IPS DF 19.7 (cell line): Measurements from ENCODE around the gene OTOP2.
"Not testable (repeated sequence)": the region's sequence is repeated elsewhere in the genome, so short reads cannot be mapped to it uniquely, and the experiment has no call there.

Experiments
- DNase-seq: peaks from one replicate; pipeline ENCODE4 v3.0.0-alpha.2; 2013; ENCODE audit warnings: low read depth, low spot score

Gene OTOP2

DNA sequence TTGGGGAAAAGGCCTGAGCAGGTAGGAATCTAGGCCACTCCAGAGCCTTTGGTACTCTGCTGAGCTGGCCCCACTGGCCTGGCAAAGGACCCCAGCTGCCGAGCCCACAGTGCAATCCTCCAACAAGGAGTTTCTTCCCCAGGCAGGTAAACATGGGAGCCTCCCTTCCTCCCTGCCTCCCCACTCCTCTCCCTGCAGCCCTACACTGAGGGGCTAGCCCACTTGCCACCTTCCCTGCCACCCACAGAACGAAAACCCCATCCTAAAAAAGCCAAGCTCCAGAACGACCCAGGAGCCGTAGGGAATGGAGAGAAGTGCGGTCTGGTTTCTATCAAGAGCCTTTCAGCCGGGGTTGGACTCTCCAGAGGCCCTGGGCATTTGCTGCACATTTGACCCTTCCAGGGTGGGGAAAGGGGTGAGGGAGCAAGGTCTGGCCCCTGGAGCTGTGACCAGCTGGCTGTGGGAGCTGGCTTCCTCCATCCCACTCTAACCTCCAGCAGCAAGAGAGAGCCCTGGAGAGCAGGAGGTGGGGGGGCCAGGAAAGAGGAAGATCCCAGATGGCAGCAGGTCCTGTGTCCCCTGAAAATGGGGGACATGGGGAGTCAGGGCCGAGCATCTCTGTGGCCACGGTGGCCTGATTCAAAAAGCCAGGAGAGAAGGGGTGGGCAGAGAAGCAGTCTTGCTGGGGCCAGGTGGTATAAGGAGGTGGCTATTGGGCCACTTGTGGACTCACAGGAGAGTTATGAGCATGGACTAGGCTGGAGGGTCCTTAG lies 47.2 kb downstream of the OTOP2 start:
- no peak for DNase-seq

DNA sequence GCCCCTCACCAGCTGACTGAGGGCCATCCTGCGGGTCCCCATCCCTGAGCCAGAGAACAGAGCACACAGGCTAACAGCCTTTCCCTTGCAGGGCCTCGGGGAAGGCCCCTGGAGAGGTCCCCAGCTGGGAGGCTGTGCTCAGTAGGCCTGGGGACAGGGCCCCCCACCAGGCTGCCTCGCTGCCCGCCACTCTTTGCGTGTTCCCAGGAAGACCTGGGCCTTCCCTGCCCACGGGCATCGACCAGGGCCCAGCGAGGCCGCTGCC lies 47.7 kb downstream of the OTOP2 start:
- DNase-seq = no peak

DNA sequence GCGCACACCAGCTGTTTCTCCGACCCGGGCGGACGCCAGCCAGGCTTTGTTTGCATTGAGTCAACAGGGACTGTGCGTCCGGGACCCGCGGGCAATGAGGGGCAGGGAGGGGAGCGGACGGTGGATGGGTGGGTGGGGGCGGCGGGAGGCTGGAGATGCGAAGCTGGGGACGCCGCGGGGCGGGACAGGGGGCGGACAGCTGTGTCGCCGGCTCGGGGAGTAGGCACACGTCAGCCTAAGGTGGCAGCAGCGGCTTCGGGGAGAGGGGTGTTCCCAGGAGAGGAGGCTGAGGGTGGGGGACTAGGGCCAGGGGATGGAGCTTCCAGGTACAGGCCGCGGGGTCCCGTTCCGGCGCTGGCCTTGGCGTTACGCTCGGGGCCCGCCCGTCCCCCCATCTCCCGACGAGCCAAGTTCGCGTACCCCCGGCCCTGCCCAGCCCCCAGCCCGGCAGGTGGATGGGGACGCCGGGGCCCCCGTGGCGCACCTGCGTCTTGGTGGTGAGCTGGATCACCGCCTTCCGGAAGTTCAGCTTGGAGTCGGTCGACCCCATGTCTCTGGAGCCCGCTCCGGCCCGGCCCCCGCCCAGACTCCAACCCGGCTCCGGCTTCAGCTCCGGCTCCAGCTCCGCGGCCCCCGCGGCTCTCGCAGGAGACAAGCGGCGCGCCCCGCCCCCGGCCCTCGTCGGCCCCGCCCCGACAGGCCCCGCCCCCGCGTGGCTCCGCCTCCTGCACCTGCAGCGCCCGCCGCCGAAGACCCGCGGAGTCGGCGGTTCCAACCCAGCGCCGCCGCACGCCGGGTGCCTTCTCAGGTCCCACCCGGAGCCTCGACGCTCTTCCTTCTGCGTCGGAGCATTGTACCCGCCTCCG lies 48.3 kb downstream of the OTOP2 start, which contains the start of gene HID1:
Gene HID1, minus strand, starts transcription at position 653 of the 866 bp plus-strand sequence. Its CDS starts 103 bp downstream, at position 550.
- no peak for DNase-seq

DNA sequence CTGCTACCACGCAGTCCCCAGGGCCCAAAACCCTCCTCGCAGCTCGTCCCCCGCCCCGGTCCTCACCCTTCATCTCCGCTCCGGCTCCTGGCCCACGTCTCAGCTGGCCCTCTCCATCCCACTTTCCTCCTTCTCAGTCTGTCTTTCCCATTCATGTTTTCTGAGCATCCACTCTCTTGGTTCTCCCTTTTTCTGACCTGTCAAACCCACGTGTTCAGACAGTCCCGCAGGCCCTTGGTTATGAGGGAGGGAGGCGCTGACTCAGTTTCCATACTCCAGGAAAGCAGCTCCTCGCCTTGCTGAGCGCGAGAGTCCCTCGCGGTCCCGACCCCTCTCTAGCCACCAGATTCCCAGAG lies 48.9 kb downstream of the OTOP2 start:
- no peak for DNase-seq

DNA sequence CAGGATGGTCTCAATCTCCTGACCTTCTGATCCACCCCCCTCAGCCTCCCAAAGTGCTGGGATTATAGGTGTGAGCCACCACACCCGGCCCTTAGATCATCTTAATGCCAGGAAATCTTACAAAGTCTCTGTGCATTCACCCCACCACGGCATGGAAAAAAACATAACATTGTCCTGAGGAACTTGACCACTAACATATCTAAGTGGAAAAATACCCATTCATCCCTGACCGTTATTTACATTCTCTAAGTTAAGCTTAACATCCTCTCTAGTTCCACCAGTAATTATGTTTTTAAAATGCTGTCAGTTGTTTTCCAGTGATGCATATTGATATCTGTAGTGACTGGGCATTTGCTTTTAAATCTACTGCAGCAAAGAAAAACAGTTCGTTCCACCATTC lies 51.9 kb downstream of the OTOP2 start:
- no peak for DNase-seq

DNA sequence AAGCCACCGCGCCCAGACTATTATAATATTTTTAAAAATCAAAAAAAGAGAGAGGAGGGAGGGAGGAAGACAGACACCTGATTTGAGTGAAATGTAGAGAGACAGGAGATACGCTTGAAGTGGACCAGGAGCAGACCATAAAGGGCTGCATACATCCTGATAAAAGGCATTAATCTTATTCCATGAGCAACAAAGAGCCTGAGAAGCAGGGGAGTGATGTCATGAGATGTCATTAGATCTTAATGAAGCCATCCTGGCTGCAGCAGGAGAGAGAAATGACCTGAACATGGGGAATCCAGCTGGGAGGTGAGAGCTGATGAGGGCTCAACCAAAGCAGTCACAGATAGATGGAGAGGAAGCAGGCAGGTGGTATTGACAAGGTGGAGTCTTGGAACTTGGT lies 53.7 kb downstream of the OTOP2 start:
- DNase-seq = no peak

DNA sequence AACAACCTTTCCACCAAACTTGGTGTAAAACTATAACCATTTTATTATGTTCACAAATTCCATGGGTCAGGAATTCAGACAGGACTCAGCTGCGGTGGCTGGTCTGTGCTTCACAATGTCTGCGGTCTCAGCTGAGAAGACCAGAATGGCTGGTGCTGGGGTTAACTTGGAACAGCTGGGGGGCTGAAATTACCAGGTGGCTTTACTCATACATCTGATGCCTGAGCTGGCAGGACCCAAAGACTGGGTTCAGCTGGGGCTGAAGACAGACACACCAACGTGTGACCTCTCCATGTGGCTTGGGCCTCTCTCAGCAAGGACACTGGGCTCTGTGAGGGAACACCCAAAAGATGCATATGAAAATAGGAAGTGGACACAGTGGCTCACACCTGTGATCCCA lies 54.2 kb downstream of the OTOP2 start:
- no peak for DNase-seq

DNA sequence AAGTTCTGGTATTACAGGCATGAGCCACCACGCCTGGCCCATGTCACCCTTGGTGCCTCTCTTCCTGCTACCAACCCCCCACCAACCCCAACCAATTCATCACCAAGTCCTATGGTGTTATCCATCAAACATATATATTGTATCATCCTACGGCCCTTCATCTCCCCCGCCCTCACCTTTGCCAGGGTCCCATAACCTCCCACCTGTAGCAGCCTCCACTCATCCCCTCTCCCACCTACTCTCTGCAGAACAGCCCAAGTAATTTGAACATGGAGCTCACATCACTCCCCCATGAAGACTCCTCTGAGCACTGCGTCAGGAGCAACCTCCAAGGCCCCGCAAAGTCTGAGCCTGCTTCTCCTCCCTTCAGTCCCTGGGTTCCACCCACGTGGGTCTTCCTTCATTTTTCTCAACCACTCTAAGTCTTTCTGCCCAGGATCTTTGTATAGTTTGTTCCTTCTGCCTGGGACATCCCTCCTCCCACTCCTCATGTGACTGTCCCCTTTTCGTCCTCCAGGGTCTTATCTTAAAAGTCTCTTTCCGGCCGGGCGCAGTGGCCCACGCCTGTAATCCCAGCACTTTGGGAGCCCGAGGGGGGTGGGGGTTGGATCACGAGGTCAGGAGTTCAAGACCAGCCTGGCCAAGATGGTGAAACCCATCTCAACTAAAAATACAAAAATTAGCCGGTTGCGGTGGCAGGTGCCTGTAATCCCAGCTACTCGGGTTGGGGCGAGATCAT lies 55.5 kb downstream of the OTOP2 start:
- no peak for DNase-seq

DNA sequence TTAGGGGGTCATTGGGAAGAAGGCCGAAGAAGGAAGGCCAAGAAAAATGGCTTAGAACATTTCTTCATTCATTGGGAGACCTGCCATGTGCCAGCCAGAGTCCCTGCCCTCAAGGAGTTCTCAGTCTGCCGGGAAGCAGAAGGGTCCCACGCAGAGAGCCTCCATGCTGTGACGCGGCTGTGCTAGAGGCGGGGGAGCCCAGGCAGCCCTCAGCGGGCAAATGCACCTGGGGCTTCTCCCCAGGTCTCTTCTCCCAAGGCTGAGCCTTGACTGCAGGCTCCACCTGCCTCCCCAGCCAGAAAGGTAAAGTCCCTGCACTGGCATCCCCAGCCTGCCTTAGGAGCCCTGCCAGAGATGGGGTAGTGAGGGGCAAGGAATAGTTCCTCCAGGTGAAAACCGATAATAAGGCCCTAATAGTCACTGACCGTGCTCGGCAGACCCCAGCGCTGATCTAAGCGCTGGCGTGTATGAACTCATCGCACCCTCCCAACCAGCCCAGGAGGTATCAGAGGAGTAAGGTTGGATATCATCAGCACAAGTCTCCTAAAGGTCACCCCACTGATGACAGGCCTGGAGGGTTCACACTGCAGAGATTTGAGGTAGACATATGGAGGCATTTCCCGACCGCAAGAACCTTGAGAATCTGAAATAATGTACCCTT lies 57.4 kb downstream of the OTOP2 start:
- no peak for DNase-seq

DNA sequence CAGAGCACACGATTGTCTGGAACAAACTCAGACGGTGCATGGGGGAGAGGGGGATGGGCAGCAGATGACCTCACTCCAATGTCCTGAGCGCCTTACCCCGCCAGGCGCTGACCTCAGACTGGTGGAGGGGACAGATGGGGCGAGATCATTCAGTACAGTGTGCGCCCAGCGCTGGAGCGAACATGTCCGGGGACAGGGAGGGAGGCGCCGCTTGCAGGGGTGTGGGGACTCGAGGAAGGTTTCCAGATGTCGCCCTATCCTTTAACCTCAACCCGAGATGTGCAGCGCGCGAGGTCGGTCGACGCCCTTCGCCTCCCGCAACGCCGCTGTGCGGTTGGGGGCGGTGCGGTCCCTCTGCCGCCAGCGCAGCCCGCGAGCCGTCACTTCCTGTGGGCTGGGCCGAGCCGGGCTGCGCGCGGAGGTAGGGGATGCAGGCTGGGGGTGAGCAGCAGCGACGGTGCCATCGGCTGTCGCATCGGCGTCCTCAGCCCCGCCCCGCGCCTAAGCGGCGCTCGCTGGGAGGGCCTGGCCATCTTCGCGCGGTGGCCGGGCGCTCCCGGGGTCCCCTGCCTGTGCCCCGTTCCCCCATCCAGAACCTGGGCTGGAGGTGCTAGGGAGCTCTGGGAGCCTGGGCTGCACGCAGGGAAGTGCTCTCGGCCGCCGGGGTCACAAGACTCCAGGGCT lies 58.0 kb downstream of the OTOP2 start:
- no peak for DNase-seq

DNA sequence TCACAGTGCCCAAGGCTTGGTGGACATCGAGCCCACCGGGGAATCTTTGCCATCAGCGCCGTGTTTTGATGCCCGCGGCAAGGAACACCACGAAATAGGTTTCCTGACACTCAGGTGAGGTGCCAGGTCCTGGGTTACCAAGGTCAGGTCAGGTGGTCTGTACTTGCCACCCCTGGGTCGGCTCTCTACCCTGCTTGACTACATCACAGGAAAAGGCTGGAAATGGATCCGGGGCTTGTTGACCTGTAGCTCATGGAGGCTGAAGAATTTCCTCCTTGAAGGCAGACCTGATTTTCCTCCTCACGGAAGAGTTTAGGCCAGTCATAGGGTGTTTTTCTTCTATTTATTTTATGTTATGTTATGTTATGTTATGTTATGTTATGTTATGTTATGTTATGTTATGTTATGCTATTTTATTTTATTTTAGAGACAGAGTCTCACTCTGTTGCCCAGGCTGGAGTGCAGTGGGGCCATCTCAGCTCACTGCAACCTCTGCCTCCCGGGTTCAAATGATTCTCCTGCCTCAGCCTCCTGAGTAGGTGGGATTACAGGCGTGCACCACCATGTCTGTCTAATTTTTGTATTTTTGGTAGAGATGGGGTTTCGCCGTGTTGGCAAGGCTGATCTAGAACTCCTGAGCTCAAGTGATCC lies 58.7 kb downstream of the OTOP2 start:
- DNase-seq = not testable (repeated sequence)
